PC-9 (cell line): ENCODE results near the gene CALM1. TPM values are rescaled to one million over a fixed set of nuclear protein-coding genes. Genes with fewer than 3 reads are reported as not detected.
"Not testable (repeated sequence)": the region's sequence is repeated elsewhere in the genome, so short reads cannot be mapped to it uniquely, and the experiment has no call there.

Experiments used
- BruUV-seq: library from RNA; stranded (reverse); fragments of 400-500 nt; replicated peaks from 2 replicates; lab custom pipeline; 2021; lab: Mats Ljungman, UMichigan
- CTCF ChIA-PET: fragments of 300-600 bp; sonication (Branson Sonifier 250); formaldehyde crosslinking; loops from one replicate; lab custom pipeline; 2022; ENCODE audit warnings: antibody characterized with exemption; lab: Charles Lee
- POLR2A ChIA-PET: fragments of 300-600 bp; sonication (Branson Sonifier 250); formaldehyde crosslinking; loops from one replicate; lab custom pipeline; 2022; ENCODE audit warnings: antibody characterized with exemption; ENCODE audit not compliant: unreplicated experiment; lab: Charles Lee
- DNase-seq, 2 experiments: peaks; one replicate each; pipeline versions ENCODE4 v3.0.0 to v3.0.0-alpha.2; 2015 to 2022; ENCODE audit warnings: mixed read lengths in 1 of 2
- H2AFZ ChIP-seq: fragments of 200-600 bp; sonication (generic); 2 replicates; pipeline ENCODE4 v1.8.1; 2017; ENCODE audit warnings: antibody characterized with exemption
- H3F3A ChIP-seq: fragments of 200-600 bp; sonication (generic); 2 replicates; pipeline ENCODE4 v1.8.1; 2017; ENCODE audit warnings: antibody characterized with exemption, mild to moderate bottlenecking, low read depth; ENCODE audit not compliant: insufficient read depth
- H3K27ac ChIP-seq: fragments of 200-600 bp; sonication (generic); 2 replicates; pipeline ENCODE4 v1.6.1; 2016; ENCODE audit warnings: mixed run types
- H3K27me3 ChIP-seq: fragments of 200-600 bp; sonication (generic); 2 replicates; pipeline ENCODE4 v1.6.1; 2016; ENCODE audit warnings: low read depth, mixed run types; ENCODE audit not compliant: insufficient read depth
- H3K36me3 ChIP-seq: fragments of 200-600 bp; sonication (generic); 2 replicates; pipeline ENCODE4 v1.6.1; 2016; ENCODE audit warnings: low read depth, mixed run types
- H3K4me1 ChIP-seq: fragments of 200-600 bp; sonication (generic); replicated peaks from 2 replicates; pipeline ENCODE4 v1.6.1; 2016; ENCODE audit warnings: mixed run types; ENCODE audit not compliant: insufficient read depth
- H3K4me2 ChIP-seq: fragments of 200-600 bp; sonication (generic); 2 replicates; pipeline ENCODE4 v1.6.1; 2017; ENCODE audit warnings: mixed run types
- H3K4me3 ChIP-seq: fragments of 200-600 bp; sonication (generic); 2 replicates; pipeline ENCODE4 v1.6.1; 2016; ENCODE audit warnings: mixed run types
- H3K79me2 ChIP-seq: fragments of 200-600 bp; sonication (generic); 2 replicates; pipeline ENCODE4 v1.6.1; 2017; ENCODE audit warnings: low read depth, mixed run types
- H3K9me2 ChIP-seq: fragments of 200-600 bp; sonication (generic); 2 replicates; pipeline ENCODE4 v1.8.1; 2017; ENCODE audit warnings: mild to moderate bottlenecking; ENCODE audit not compliant: insufficient read depth
- H3K9me3 ChIP-seq: fragments of 200-600 bp; sonication (generic); 2 replicates; pipeline ENCODE4 v1.8.1; 2016; ENCODE audit warnings: low read depth; ENCODE audit not compliant: insufficient read depth
- H4K20me1 ChIP-seq: fragments of 200-600 bp; sonication (generic); 2 replicates; pipeline ENCODE4 v1.8.1; 2017; ENCODE audit not compliant: insufficient read depth
- CTCF ChIP-seq: fragments of 200-600 bp; sonication (generic); conservative IDR thresholded peaks from 2 replicates; pipeline ENCODE4 v1.6.1; 2017; ENCODE audit warnings: mixed run types, antibody characterized with exemption, mild to moderate bottlenecking, moderate library complexity
- EZH2 ChIP-seq: fragments of 200-600 bp; sonication (generic); IDR thresholded peaks from 2 replicates; pipeline ENCODE4 v1.8.0; 2017; ENCODE audit warnings: antibody characterized with exemption, low read depth
- intact Hi-C: fragments of 100-400 bp; cut with micrococcal nuclease; formaldehyde crosslinking; loops from one replicate; pipeline ENCODE4 v1.10.0; 2022; ENCODE audit not compliant: unreplicated experiment
- total RNA-seq: library from RNA; stranded (reverse); gene quantifications from 2 replicates; pipeline ENCODE4 v1.2.3, GENCODE V29; 2021

Gene CALM1
- total RNA-seq, 1 experiment from 2014 or later, result 103 TPM

DNA sequence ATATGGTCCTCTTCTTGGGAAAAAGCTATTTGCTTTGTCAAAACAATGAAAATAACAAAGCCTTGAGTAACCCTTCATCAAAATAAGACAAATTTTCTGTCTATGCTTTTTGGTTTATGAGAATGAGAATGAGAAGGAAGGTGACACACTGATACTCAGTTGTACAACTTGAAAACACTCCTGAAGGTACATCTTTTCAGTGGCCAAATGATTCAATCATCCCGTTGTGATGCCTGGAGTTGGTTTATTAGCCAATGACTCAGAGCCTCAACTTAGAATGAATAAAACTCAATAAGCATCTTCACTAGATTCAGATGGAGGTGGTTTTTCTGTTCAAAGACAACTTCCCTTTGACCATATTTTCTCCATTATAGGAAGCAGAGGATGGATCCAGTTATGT is 7.8 kb upstream of the CALM1 start:
- CTCF ChIA-PET, result no interaction called here

DNA sequence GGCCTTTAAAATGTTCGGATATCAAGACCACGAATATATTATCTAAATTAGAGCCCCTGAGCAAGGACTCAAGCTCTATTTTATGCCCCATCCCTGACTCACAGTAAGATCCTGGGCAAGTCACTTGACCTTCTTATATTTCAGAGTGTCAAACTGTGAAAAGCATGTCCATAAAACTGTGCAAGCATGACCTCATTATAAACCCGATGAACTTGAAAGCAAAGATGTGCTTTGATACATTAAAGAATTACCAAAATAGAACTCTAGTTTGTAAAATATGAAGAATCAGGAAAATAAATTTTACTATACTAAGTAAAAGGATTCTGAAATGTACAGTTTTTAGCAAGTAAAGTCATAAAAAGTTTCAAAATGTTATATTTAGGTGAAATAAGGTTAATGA is 2.9 kb upstream of the CALM1 start:
- Histone ChIP-seq H3K4me2 (no peak overlapping the region), H3K9me3 (no peaks in the 10 kb centered on the region), H3F3A (no peaks in the 10 kb centered on the region), H3K9me2 (no peaks in the 10 kb centered on the region), H3K27ac (no peak overlapping the region), H2AFZ (no peak overlapping the region), H3K4me3 (no peak overlapping the region), H3K36me3 (no peaks in the 10 kb centered on the region), H3K79me2 (peaks cover 12% of the 10 kb centered on the region), H3K27me3 (no peaks in the 10 kb centered on the region), H4K20me1 (0 out of 2 replicates have a peak, but pooled peaks cover 4% of the 10 kb centered on the region), H3K4me1 (peaks cover 13% of the 10 kb centered on the region)
- intact Hi-C loops, result loop anchor here (10.0 kb wide), 1 partner anchor 231 kb away; no protein-coding TSS in a partner anchor
- BruUV-seq, result no TSS peak
- DNase-seq, result no peak
- TF ChIP-seq CTCF (no peak), EZH2 (no peak)
- CTCF ChIA-PET, result no interaction called here
- POLR2A ChIA-PET, result no interaction called here

More for the DNA sequence above, 7.8 kb upstream of the CALM1 start:
- Histone ChIP-seq H3K9me3 (no peaks in the 10 kb centered on the region), H3K4me1 (peaks cover 27% of the 10 kb centered on the region), H3K4me3 (no peak overlapping the region), H3K36me3 (no peaks in the 10 kb centered on the region), H3K9me2 (no peaks in the 10 kb centered on the region), H4K20me1 (no peaks in the 10 kb centered on the region), H3K27ac (peak overlapping the region; percentile 66), H3K79me2 (no peaks in the 10 kb centered on the region), H3K27me3 (no peaks in the 10 kb centered on the region), H3F3A (no peaks in the 10 kb centered on the region), H2AFZ (no peak overlapping the region), H3K4me2 (peak overlapping the region; percentile 58; the same call in 1 of the 2 replicates)
- intact Hi-C loops, result no loop called here
- BruUV-seq, result no TSS peak
- TF ChIP-seq CTCF, result no peak
- TF ChIP-seq EZH2, result no peak
- no peak for DNase-seq
- POLR2A ChIA-PET, result no interaction called here

- Histone ChIP-seq H3K4me1 (peaks cover 16% of the 10 kb centered on the region), H3K79me2 (peaks cover 18% of the 10 kb centered on the region)
- H3K36me3 ChIP-seq, H3K9me2 ChIP-seq, H3K27ac ChIP-seq, DNase-seq, POLR2A ChIA-PET, H2AFZ ChIP-seq, H3K9me3 ChIP-seq, H3F3A ChIP-seq, H3K4me3 ChIP-seq, CTCF ChIA-PET, H3K27me3 ChIP-seq, H4K20me1 ChIP-seq, BruUV-seq, H3K4me2 ChIP-seq: not testable (repeated sequence)
- intact Hi-C loops, result loop anchor here (5.0 to 10.0 kb wide), 2 partner anchors 62 to 230 kb away; partner anchors contain the start of gene NRDE2
These were observed 2.0 kb upstream of the CALM1 start for GRCh38 chr14:90394782-90395181.
